SK-N-SH treated with all-trans-retinoic acid at 6 μM for 48 hours (cell line): ENCODE measurements around the gene MALL.

ENCODE experiments used
- ARNTL ChIP-seq: fragments of 450-650 bp; formaldehyde crosslinking; IDR thresholded peaks from 2 replicates; pipeline ENCODE4 v1.5.0; 2020; ENCODE audit warnings: low read depth, mild to moderate bottlenecking, moderate library complexity, borderline replicate concordance
- CSDC2 ChIP-seq: fragments of 250-450 bp; sonication (Bioruptor Pico); IDR thresholded peaks from 2 replicates; pipeline ENCODE4 v1.5.0; 2020; ENCODE audit warnings: mild to moderate bottlenecking, moderate library complexity
- ISL1 ChIP-seq: fragments of 250-450 bp; sonication (Bioruptor Pico); IDR thresholded peaks from 2 replicates; pipeline ENCODE4 v2.1.2; 2022; ENCODE audit warnings: mild to moderate bottlenecking, moderate library complexity
- OSR1 ChIP-seq: fragments of 250-450 bp; sonication (Bioruptor Pico); IDR thresholded peaks from 2 replicates; pipeline ENCODE4 v1.8.0; 2022; ENCODE audit warnings: moderate library complexity, mild to moderate bottlenecking, inconsistent platforms
- PPARA ChIP-seq: fragments of 250-450 bp; sonication (Bioruptor Pico); IDR thresholded peaks from 2 replicates; pipeline ENCODE4 v1.5.0; 2020; ENCODE audit warnings: mild to moderate bottlenecking, borderline replicate concordance
- TCF4 ChIP-seq: fragments of 250-450 bp; sonication (Bioruptor Pico); IDR thresholded peaks from 2 replicates; pipeline ENCODE4 v1.8.0; 2021; ENCODE audit warnings: mild to moderate bottlenecking, moderate library complexity, borderline replicate concordance
- TOX ChIP-seq: fragments of 250-450 bp; sonication (Bioruptor Pico); IDR thresholded peaks from 2 replicates; pipeline ENCODE4 v1.8.0; 2021; ENCODE audit warnings: mild to moderate bottlenecking, moderate library complexity, borderline replicate concordance
- ZC3H10 ChIP-seq: fragments of 250-450 bp; sonication (Bioruptor Pico); IDR thresholded peaks from 2 replicates; pipeline ENCODE4 v1.5.1; 2021; ENCODE audit warnings: mild to moderate bottlenecking, moderate library complexity
- ZFP3 ChIP-seq: fragments of 250-450 bp; sonication (Bioruptor Pico); IDR thresholded peaks from 2 replicates; pipeline ENCODE4 v1.5.0; 2020; ENCODE audit warnings: mild to moderate bottlenecking, moderate library complexity
- ZNF565 ChIP-seq: fragments of 450-650 bp; formaldehyde crosslinking; conservative IDR thresholded peaks from 2 replicates; pipeline ENCODE4 v1.5.0; 2020; ENCODE audit warnings: low read depth, mild to moderate bottlenecking, moderate library complexity
- TF ChIP-seq, protein P1 (sequence below): fragments of 250-450 bp; sonication (Bioruptor Pico); IDR thresholded peaks from 2 replicates; pipeline ENCODE4 v1.5.1; 2020; ENCODE audit warnings: low read depth, mild to moderate bottlenecking, moderate library complexity

- TF ChIP-seq CSDC2 (CRISPR knock-in tag) (no peak), ZNF565 (no peak), TOX (no peak), ZFP3 (CRISPR knock-in tag) (no peak), TCF4 (CRISPR knock-in tag) (no peak), OSR1 (no peak), PPARA (no peak), ARNTL (no peak), ZC3H10 (CRISPR knock-in tag) (no peak), ISL1 (CRISPR knock-in tag) (peak; percentile 86)
- TF ChIP-seq, protein P1, sequence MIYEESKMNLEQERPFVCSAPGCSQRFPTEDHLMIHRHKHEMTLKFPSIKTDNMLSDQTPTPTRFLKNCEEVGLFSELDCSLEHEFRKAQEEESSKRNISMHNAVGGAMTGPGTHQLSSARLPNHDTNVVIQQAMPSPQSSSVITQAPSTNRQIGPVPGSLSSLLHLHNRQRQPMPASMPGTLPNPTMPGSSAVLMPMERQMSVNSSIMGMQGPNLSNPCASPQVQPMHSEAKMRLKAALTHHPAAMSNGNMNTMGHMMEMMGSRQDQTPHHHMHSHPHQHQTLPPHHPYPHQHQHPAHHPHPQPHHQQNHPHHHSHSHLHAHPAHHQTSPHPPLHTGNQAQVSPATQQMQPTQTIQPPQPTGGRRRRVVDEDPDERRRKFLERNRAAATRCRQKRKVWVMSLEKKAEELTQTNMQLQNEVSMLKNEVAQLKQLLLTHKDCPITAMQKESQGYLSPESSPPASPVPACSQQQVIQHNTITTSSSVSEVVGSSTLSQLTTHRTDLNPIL, result no peak
Observed at GRCh38 chr2:110149330-110150220, 34.0 kb upstream of the MALL start.
